ENCODE measurements around the gene FOXC1. TPM values are rescaled to one million over a fixed set of nuclear protein-coding genes. Genes with fewer than 3 reads are reported as not detected.

FOXC1 gene
- total and polyA plus RNA-seq, 2 donors = 4.2 to 7.3 TPM

GRCh38 chr6:1607516-1608221, 2.0 kb upstream of the FOXC1 start:
- Histone ChIP-seq H3K4me1 (ENCODE audit: insufficient read depth) (peaks cover 2% of the 10 kb centered on the region), H3K4me3 (ENCODE audit: low read depth, low read length) (no peak overlapping the region), H3K36me3 (ENCODE audit: insufficient read depth) (no peaks in the 10 kb centered on the region), H3K27ac (ENCODE audit: low read depth) (no peak overlapping the region)
- DNase-seq (ENCODE audit: extremely low spot score) = no peak
- 12% methylated on average over 32 of the region's 32 CpGs for WGBS

DNA sequence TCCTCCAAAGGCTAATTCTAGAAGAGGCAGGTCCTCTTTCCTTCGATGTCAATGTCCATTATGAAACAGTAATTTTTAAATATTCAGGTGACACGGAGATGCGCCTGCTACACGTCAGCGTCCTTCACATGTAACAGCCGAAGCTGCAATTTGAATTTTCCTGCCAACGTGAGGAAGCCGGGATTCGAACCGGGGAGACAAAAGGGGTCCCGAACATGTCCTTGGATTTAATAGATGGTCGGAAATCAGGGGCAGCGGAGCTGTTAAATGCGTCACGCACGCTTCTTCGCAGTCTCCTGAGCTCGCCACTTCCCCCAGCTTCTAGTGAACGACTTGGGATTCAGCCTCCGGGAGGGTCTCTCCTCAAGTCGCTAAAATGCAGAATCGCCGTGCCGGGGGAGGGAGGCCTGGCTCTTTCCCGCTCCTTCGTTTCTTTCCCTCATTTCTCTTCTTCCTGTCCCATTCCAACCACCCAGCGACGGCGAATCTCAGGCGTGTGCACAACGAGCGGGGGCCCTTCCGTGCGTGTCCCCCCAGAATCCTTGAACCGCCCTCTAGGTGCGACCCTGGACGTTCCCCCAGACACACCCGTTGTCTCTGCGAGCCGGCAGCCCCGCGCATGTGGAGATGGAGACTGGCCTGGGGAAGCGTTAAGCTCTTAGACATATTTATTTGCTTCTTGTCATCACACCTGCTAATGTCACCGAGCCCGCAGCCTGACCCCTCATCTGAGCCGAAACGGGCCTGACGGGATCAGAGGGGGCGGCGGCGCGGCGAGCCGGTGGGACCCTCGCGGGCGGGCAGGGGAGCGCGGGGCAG, 1.3 kb upstream of the FOXC1 start:
- no peaks in the 10 kb centered on the region for H3K36me3 ChIP-seq (ENCODE audit: insufficient read depth)
- no peak for DNase-seq (ENCODE audit: extremely low spot score)
- WGBS = 8% methylated on average over 59 of the region's 59 CpGs
- H3K4me1 ChIP-seq (ENCODE audit: insufficient read depth) = peaks cover 2% of the 10 kb centered on the region
- H3K4me3 ChIP-seq (ENCODE audit: low read depth, low read length) = peak overlapping the region; percentile 74
- H3K27ac ChIP-seq (ENCODE audit: low read depth) = no peak overlapping the region

DNA sequence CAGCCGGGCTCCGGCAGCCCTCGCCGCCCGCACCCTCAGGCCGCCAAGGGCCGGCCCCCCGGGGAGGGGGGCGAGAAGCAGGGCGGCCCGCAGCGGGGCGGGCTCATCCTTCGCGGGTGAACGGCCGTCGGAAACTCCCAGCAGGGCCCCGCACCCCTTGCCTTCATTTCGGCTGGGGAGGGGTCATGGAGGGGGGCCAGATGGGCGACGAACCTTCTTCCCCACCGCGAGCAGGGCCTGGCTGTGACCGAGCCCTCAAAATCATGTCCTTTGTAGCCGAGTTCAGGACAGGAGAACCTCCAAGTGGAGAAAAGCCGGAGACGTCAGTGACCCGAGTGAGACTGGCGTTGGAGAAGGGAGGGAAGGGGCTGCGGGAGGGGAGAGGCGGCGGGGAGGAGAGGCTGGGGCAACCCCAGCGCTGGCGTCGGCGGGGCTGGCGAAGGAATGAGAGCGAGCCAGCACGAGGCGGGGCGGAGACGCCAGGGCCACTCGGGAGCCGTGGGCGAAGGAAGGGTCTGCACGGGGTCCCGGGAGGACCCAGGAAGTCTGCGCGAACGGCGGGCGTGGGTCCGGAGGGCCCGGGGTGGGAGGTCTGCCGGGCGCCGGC, 571 bp upstream of the FOXC1 start:
- no peak for DNase-seq (ENCODE audit: extremely low spot score)
- peaks cover 2% of the 10 kb centered on the region for H3K4me1 ChIP-seq (ENCODE audit: insufficient read depth)
- H3K36me3 ChIP-seq (ENCODE audit: insufficient read depth) = no peaks in the 10 kb centered on the region
- H3K27ac ChIP-seq (ENCODE audit: low read depth) = peak overlapping the region; percentile 43
- under 1% methylated on average over 58 of the region's 58 CpGs for WGBS
- H3K4me3 ChIP-seq (ENCODE audit: low read depth, low read length) = peak overlapping the region; percentile 74

DNA sequence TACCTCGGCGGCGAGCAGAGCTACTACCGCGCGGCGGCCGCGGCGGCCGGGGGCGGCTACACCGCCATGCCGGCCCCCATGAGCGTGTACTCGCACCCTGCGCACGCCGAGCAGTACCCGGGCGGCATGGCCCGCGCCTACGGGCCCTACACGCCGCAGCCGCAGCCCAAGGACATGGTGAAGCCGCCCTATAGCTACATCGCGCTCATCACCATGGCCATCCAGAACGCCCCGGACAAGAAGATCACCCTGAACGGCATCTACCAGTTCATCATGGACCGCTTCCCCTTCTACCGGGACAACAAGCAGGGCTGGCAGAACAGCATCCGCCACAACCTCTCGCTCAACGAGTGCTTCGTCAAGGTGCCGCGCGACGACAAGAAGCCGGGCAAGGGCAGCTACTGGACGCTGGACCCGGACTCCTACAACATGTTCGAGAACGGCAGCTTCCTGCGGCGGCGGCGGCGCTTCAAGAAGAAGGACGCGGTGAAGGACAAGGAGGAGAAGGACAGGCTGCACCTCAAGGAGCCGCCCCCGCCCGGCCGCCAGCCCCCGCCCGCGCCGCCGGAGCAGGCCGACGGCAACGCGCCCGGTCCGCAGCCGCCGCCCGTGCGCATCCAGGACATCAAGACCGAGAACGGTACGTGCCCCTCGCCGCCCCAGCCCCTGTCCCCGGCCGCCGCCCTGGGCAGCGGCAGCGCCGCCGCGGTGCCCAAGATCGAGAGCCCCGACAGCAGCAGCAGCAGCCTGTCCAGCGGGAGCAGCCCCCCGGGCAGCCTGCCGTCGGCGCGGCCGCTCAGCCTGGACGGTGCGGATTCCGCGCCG, 994 bp downstream of the FOXC1 start:
- no peak for DNase-seq (ENCODE audit: extremely low spot score)
- peak overlapping the region; percentile 74 for H3K4me3 ChIP-seq (ENCODE audit: low read depth, low read length)
- 2% methylated on average over 101 of the region's 101 CpGs for WGBS
- H3K27ac ChIP-seq (ENCODE audit: low read depth) = peak overlapping the region; percentile 89
- H3K36me3 ChIP-seq (ENCODE audit: insufficient read depth) = no peaks in the 10 kb centered on the region
- H3K4me1 ChIP-seq (ENCODE audit: insufficient read depth) = peaks cover 4% of the 10 kb centered on the region

DNA sequence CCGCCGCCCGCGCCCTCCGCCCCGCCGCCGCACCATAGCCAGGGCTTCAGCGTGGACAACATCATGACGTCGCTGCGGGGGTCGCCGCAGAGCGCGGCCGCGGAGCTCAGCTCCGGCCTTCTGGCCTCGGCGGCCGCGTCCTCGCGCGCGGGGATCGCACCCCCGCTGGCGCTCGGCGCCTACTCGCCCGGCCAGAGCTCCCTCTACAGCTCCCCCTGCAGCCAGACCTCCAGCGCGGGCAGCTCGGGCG, 1.5 kb downstream of the FOXC1 start:
- H3K27ac ChIP-seq (ENCODE audit: low read depth) = no peak overlapping the region
- no peak for DNase-seq (ENCODE audit: extremely low spot score)
- peaks cover 4% of the 10 kb centered on the region for H3K4me1 ChIP-seq (ENCODE audit: insufficient read depth)
- peak overlapping the region; percentile 74 for H3K4me3 ChIP-seq (ENCODE audit: low read depth, low read length)
- WGBS = 2% methylated on average over 38 of the region's 38 CpGs
- H3K36me3 ChIP-seq (ENCODE audit: insufficient read depth) = no peaks in the 10 kb centered on the region

- Histone ChIP-seq H3K27ac (ENCODE audit: low read depth) (peak overlapping the region; percentile 77), H3K36me3 (ENCODE audit: insufficient read depth) (no peaks in the 10 kb centered on the region), H3K4me1 (ENCODE audit: insufficient read depth) (peaks cover 4% of the 10 kb centered on the region), H3K4me3 (ENCODE audit: low read depth, low read length) (peak overlapping the region; percentile 74)
- DNase-seq (ENCODE audit: extremely low spot score) = no peak
- 5% methylated on average over 69 of the region's 71 CpGs for WGBS
Observed at GRCh38 chr6:1611572-1612298, 2.0 kb downstream of the FOXC1 start.

DNA sequence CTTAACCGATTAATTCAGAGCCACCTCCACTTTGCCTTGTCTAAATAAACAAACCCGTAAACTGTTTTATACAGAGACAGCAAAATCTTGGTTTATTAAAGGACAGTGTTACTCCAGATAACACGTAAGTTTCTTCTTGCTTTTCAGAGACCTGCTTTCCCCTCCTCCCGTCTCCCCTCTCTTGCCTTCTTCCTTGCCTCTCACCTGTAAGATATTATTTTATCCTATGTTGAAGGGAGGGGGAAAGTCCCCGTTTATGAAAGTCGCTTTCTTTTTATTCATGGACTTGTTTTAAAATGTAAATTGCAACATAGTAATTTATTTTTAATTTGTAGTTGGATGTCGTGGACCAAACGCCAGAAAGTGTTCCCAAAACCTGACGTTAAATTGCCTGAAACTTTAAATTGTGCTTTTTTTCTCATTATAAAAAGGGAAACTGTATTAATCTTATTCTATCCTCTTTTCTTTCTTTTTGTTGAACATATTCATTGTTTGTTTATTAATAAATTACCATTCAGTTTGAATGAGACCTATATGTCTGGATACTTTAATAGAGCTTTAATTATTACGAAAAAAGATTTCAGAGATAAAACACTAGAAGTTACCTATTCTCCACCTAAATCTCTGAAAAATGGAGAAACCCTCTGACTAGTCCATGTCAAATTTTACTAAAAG, 2.7 kb downstream of the FOXC1 start:
- DNase-seq (ENCODE audit: extremely low spot score) = no peak
- H3K4me1 ChIP-seq (ENCODE audit: insufficient read depth) = peaks cover 4% of the 10 kb centered on the region
- WGBS = 28% methylated on average over 10 of the region's 10 CpGs
- no peak overlapping the region for H3K27ac ChIP-seq (ENCODE audit: low read depth)
- peak overlapping the region; percentile 74 for H3K4me3 ChIP-seq (ENCODE audit: low read depth, low read length)
- no peaks in the 10 kb centered on the region for H3K36me3 ChIP-seq (ENCODE audit: insufficient read depth)

GRCh38 chr6:1612974-1613306, 3.2 kb downstream of the FOXC1 start:
- Histone ChIP-seq H3K36me3 (ENCODE audit: insufficient read depth) (no peaks in the 10 kb centered on the region), H3K4me1 (ENCODE audit: insufficient read depth) (peaks cover 4% of the 10 kb centered on the region), H3K27ac (ENCODE audit: low read depth) (no peak overlapping the region), H3K4me3 (ENCODE audit: low read depth, low read length) (no peak overlapping the region)
- no peak for DNase-seq (ENCODE audit: extremely low spot score)
- WGBS = 23% methylated on average over 7 of the region's 7 CpGs

GRCh38 chr6:1613346-1613687, 3.6 kb downstream of the FOXC1 start:
- H3K27ac ChIP-seq (ENCODE audit: low read depth) = no peak overlapping the region
- DNase-seq (ENCODE audit: extremely low spot score) = no peak
- H3K4me1 ChIP-seq (ENCODE audit: insufficient read depth) = peaks cover 4% of the 10 kb centered on the region
- H3K36me3 ChIP-seq (ENCODE audit: insufficient read depth) = no peaks in the 10 kb centered on the region
- 25% methylated on average over 3 of the region's 3 CpGs for WGBS
- H3K4me3 ChIP-seq (ENCODE audit: low read depth, low read length) = no peak overlapping the region

- no peak for DNase-seq (ENCODE audit: extremely low spot score)
- H3K4me3 ChIP-seq (ENCODE audit: low read depth, low read length) = peak overlapping the region; percentile 29
Observed at GRCh38 chr6:1613688-1614447, 4.2 kb downstream of the FOXC1 start.

DNA sequence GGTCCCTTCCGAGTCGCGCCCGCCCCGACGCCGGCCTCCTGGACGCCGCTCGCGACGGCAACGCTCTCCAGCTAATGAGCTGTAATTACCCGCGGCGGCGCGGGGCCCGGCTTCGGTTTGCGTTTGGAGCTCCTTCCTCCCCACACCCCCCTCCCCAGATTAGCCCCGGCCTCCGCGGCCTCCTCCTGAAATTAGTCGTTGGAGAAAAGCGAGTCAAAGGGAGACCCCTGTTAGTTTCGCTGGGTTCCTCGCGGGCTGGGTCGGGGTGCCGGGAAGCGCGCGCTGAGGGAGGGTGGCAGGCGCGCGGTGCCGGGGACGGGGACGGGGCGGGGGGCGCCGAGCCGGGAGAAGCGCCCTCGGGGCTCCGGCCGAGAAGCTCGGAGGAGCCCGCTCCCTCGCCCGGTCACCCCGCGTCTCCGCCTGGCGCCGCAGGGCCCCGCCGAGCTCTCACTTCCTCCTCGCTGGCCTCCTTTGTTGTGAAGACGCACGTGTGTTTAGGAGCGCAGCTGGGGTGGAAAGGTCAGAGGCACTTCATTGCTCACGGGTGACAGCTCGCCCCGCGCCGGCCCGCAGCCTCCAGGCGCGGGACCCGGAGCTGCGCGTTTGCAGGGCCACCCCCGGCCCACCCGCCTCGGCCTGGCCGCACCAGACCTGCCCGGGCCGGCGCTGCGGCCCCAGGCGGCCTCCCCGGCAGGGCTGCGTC, 4.9 kb downstream of the FOXC1 start:
- H3K36me3 ChIP-seq (ENCODE audit: insufficient read depth) = no peaks in the 10 kb centered on the region
- peaks cover 4% of the 10 kb centered on the region for H3K4me1 ChIP-seq (ENCODE audit: insufficient read depth)
- DNase-seq (ENCODE audit: extremely low spot score) = no peak
- H3K4me3 ChIP-seq (ENCODE audit: low read depth, low read length) = peak overlapping the region; percentile 29
- WGBS = 12% methylated on average over 85 of the region's 85 CpGs
- H3K27ac ChIP-seq (ENCODE audit: low read depth) = no peak overlapping the region

More at GRCh38 chr6:1613688-1614447, 4.2 kb downstream of the FOXC1 start:
- Histone ChIP-seq H3K36me3 (ENCODE audit: insufficient read depth) (no peaks in the 10 kb centered on the region), H3K4me1 (ENCODE audit: insufficient read depth) (peaks cover 4% of the 10 kb centered on the region), H3K27ac (ENCODE audit: low read depth) (no peak overlapping the region)
- WGBS = 9% methylated on average over 60 of the region's 60 CpGs

All from urinary bladder (tissue), 4 donors.